ENCODE results near the gene HIRA.
"Not testable (repeated sequence)": the region's sequence is repeated elsewhere in the genome, so short reads cannot be mapped to it uniquely, and the experiment has no call there.

Gene HIRA

GRCh38 chr22:19436444-19437161, 5.1 kb upstream of the HIRA start:
- not testable (repeated sequence) for DNase-seq

- DNase-seq, result no peak
Observed at GRCh38 chr22:19434829-19435580, 3.5 kb upstream of the HIRA start.

GRCh38 chr22:19434401-19434800, 2.9 kb upstream of the HIRA start:
- DNase-seq, result no peak

- DNase-seq, result peak; percentile 97
Observed at GRCh38 chr22:19432133-19432851, 759 bp upstream of the HIRA start, which contains the start of gene MRPL40. TSS of gene MRPL40 (plus strand) at chr22:19432545. CDS start at chr22:19432555, 10 bp downstream.

DNA sequence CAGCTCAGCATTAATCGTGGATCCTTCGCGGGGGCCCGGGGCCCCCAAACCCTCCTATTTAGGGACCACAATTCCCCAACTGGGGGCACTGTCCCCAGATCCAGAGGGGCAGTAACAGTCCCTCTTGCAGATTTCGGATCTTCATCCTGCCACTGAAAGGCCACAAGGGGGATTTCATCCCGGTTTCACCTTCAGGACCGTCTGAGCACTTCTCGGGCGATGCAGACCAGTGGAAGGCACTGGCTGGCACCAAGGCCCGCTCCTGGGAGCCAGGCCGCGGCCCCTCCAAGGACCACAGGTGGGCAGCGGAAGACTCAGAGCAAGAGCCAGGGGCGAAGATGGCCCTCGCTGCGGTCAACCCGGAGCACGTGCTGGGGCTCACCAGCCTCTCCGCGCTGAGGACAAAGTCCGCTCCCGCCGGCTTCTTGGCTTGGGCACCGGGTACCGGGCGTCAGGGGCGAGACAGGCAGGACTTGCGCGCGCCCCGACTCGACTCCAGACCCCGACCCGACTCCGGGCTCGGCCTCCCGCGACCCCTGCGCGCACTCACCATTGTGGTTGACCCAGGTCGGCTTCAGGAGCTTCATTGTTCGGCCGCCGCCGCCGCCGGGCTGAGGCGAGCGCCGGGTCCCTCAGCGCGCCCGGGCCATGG, 517 bp downstream of the HIRA start:
- no peak for DNase-seq

DNA sequence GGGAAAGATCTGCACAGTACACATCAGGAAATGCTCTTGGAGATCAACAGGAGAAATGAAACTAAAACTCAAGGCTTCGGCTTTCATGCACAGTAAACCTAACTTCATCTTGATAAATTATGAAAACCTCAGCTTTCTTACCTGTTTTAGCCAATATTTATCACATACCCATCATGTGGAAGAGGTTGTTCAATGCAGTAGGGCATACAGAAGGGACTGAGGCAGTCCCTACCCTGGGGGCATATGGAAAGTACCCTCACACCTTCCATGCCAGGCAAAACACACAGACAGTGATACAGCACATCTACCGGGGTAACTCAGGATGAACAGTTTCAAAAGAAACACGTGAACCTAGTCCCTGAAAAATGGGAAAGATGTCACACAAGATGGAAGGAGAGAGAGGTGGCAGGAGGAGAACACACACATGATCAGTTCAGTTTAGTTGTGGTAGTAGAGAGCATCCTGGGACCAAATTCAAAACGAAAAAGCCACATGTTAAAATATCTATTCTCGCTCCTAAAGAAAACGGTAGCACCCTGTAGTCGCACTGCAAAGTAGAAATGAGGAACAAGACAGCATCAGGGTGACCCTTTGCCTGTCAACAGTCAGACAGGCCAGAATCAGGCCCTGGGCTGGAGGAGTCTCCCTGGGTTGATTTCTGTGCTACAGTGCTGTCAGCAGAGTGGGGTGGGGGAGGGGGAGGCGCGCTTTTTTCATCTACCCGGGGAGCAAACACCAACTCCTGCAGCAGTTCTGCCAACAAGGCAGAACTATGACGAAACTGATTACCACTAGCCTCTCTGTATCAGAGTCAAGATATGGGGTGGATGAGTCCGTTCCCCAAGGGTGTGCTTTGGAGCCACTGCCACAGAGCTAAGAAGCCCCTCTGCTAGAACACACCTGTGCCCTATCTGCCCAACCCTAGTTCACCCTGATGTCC, 1.3 kb downstream of the HIRA start:
- no peak for DNase-seq

- no peak for DNase-seq
Observed at GRCh38 chr22:19424186-19424500, 7.4 kb downstream of the HIRA start.

DNA sequence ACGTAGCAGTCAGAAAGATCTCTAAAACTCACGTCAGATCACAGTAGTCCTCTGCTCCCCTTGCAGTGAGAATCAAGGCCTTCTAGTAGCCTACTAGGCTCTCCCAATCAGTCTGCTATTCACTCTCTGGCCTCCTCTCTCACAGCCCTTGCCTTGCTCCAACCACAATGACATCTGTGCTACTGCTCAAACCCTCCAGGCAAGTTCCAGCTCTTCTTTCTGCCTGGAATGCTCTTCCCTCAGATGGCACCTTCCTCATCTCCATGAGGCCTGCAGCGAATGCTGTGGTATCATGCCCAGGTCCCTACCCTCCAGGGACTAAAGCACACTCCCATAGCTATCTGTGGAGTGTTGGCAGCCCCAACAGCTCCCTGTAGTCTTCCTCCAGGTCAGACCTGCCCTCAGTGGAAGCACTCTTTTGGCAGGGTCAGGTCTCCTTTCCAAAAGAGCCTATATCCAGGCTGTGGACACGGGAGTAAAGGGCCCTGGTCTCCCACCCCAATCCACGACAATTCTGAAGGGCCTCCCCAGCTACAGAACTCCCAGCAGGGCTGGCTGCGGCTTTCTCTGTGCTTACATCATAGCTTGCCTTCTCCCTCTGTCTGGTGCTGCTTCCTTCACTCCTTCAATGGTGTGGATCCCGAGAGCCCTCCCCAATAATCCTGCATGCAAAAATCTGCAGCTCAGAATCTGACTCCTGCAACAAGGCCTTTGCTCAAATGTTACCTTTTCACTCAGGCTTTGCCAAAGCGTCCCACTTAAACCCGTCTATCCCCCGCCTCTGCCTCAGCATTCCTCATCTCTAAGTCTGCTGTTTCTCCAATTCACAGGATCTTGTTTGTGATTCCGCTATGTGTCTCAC, 8.9 kb downstream of the HIRA start:
- no peak for DNase-seq

- DNase-seq, result no peak
Observed at GRCh38 chr22:19420321-19420720, 11.2 kb downstream of the HIRA start.

- DNase-seq, result no peak
Observed at GRCh38 chr22:19419464-19420178, 11.9 kb downstream of the HIRA start.

- no peak for DNase-seq
Observed at GRCh38 chr22:19419086-19419463, 12.5 kb downstream of the HIRA start.

DNA sequence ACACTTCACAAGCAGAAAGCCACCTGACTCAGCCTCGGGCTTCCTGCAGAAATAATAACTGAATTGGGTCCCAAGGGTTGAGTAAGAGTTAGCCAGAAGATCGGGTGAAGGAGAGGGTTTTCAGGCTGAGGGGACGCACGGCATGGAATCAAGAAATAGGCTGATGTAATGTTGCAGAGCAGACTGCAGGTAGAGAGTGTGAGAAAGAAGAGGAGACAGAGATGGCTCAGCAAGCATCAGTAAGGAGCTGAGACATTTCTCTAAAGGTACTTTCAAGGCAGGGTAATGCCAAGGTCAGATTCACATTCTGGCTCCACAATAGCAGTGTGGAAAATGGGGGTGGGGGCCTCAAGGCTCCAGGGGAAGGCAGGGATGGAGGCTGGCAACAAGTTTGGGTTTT, 18.6 kb downstream of the HIRA start:
- no peak for DNase-seq

- no peak for DNase-seq
Observed at GRCh38 chr22:19412478-19412877, 19.1 kb downstream of the HIRA start.

GRCh38 chr22:19411690-19412045, 19.9 kb downstream of the HIRA start:
- no peak for DNase-seq

- no peak for DNase-seq
Observed at GRCh38 chr22:19410941-19411689, 20.4 kb downstream of the HIRA start.

- no peak for DNase-seq
Observed at GRCh38 chr22:19407649-19408606, 23.6 kb downstream of the HIRA start.

DNA sequence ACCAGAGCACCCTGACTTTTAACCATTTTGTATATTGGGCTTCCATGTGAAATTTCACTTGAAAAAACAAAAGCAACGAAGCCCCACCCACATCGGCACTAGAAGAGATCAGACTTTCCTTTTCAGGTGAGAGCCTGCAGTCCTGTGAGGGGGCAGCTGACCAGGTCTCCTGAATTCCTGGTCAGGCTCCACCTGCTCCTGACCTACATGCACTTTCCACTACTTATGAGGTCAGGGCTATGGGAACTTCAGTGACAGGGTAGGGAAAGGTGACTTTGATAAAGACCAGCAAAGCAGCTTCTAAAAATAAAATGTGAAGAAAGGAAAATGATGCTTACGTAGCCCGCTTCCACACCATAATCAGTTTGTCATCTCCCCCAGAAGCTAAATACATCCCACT, 24.7 kb downstream of the HIRA start:
- DNase-seq, result no peak

DNA sequence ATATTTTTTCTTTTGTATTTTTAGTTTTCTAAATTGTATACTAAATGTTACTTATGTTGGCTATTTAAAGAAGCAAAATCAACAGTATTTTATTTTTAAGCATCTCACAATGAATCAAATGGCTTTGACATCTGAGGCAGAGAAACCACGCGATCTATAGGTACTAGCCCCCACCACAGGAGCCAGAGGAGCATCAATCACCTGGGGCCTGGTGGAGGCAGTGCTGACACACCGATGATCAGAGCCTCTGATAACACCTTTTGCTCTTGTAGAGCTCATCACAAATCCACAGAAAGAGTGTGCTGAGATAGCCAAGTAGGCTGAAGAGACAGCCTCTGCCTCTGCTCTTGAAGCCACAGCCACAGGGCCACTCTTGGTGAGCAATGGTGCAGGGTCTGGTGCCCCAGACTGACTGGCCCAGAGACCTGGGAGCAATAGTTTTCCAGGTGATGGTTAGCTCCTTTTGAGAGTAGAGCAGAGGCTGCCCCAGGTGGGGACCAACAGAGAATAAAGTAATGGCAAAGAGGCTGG, 25.2 kb downstream of the HIRA start:
- no peak for DNase-seq
